GM12878 (cell line): Measurements from ENCODE around the gene GCNT2. TPM values are rescaled to one million over a fixed set of nuclear protein-coding genes. Genes with fewer than 3 reads are reported as not detected.
A peak's percentile ranks its signal among the peaks of the same experiment; 100 is the strongest.

Experiments used
- ATAC-seq: fragments of 200-7000 bp; cut with Tn5 transposase; 3 replicates; pipeline ENCODE4 v1.9.1; 2020; ENCODE audit warnings: mild to moderate bottlenecking, moderate library complexity
- BruUV-seq: library from RNA; stranded (reverse); fragments of 400-500 nt; replicated peaks from 2 replicates; lab custom pipeline; 2021; lab: Mats Ljungman, UMichigan
- CTCF ChIA-PET: fragments of 300-600 bp; sonication (Branson Sonifier 250); formaldehyde crosslinking; extraction: SDS; loops from one replicate; lab custom pipeline; 2021; ENCODE audit warnings: inconsistent platforms; lab: Yijun Ruan, JAX
- POLR2A ChIA-PET: fragments of 350-600 bp; formaldehyde crosslinking; extraction: SDS; loops from one replicate; lab custom pipeline; 2021; ENCODE audit warnings: inconsistent platforms; lab: Charles Lee
- RAD21 ChIA-PET: fragments of 300-600 bp; sonication (Branson Sonifier 250); formaldehyde crosslinking; loops from one replicate; lab custom pipeline; 2023; ENCODE audit warnings: antibody characterized with exemption; ENCODE audit not compliant: unreplicated experiment; lab: Charles Lee
- SMC1A ChIA-PET: fragments of 300-600 bp; sonication (Branson Sonifier 250); formaldehyde crosslinking; loops from one replicate; lab custom pipeline; 2023; ENCODE audit not compliant: unreplicated experiment, uncharacterized antibody; lab: Charles Lee
- DNase-seq: peaks from one replicate; pipeline ENCODE4 v3.0.0-alpha.2; 2011; ENCODE audit warnings: low read depth, low spot score
- FAIRE-seq: peaks from 3 replicates; lab custom pipeline; 2011; peaks lifted over from hg19 to GRCh38; lab: Jason Lieb, UNC
- H2AFZ ChIP-seq: 2 replicates; pipeline ENCODE4 v1.6.0; 2011; ENCODE audit warnings: low read depth, low read length, control low read depth; ENCODE audit not compliant: control insufficient read depth
- H3K27ac ChIP-seq: 2 replicates; pipeline ENCODE4 v1.5.1; 2011; ENCODE audit warnings: control low read depth; ENCODE audit not compliant: control insufficient read depth, insufficient read depth
- H3K27me3 ChIP-seq, 2 experiments: replicated peaks in 1 of 2; 2 replicates each; pipeline versions ENCODE4 v1.6.0 to v1.6.1; 2011; ENCODE audit warnings: low read length in 1 of 2; ENCODE audit not compliant: control insufficient read depth in 2 of 2, insufficient read depth in 2 of 2
- H3K36me3 ChIP-seq, 2 experiments: 2 replicates each; pipeline ENCODE4 v1.5.1; 2011; ENCODE audit warnings: low read length in 1 of 2; ENCODE audit not compliant: control insufficient read depth in 2 of 2, insufficient read depth in 2 of 2
- H3K4me1 ChIP-seq: 2 replicates; pipeline ENCODE4 v1.6.1; 2011; ENCODE audit warnings: mild to moderate bottlenecking, low read length, moderate library complexity, mixed read lengths; ENCODE audit not compliant: control insufficient read depth, insufficient read depth
- H3K4me2 ChIP-seq: 2 replicates; pipeline ENCODE4 v1.6.0; 2011; ENCODE audit warnings: control low read depth; ENCODE audit not compliant: control insufficient read depth, insufficient read depth
- H3K4me3 ChIP-seq: fragments of 200-600 bp; sonication (generic); 2 replicates; pipeline ENCODE4 v1.5.1; 2016
- H3K79me2 ChIP-seq: 2 replicates; pipeline ENCODE4 v1.6.0; 2011; ENCODE audit warnings: low read length; ENCODE audit not compliant: control insufficient read depth, insufficient read depth
- H3K9ac ChIP-seq: 2 replicates; pipeline ENCODE4 v1.8.0; 2011; ENCODE audit warnings: low read length, control low read depth, mixed read lengths; ENCODE audit not compliant: control insufficient read depth, insufficient read depth
- H3K9me3 ChIP-seq: replicated peaks from 3 replicates; pipeline ENCODE4 v1.5.1; 2011; ENCODE audit warnings: mild to moderate bottlenecking, low read length; ENCODE audit not compliant: control insufficient read depth, insufficient read depth
- H4K20me1 ChIP-seq: 2 replicates; pipeline ENCODE4 v1.6.0; 2011; ENCODE audit not compliant: control insufficient read depth, insufficient read depth
- BHLHE40 ChIP-seq, 2 experiments: fragments of 450-650 bp in 1 of 2; IDR thresholded peaks; 2 replicates each; pipeline ENCODE4 v1.6.1; 2011 to 2017; ENCODE audit warnings: low read depth in 2 of 2, borderline replicate concordance in 1 of 2, improper control_type of control experiment in 1 of 2, low read length in 1 of 2, mild to moderate bottlenecking in 1 of 2
- IKZF1 ChIP-seq: fragments of 450-650 bp; conservative IDR thresholded peaks from 2 replicates; pipeline ENCODE4 v1.6.1; 2017; ENCODE audit warnings: antibody characterized with exemption, mild to moderate bottlenecking
- IKZF2 ChIP-seq, 2 experiments: fragments of 450-650 bp; IDR thresholded peaks; 2 replicates each; pipeline ENCODE4 v1.6.1; 2017; ENCODE audit warnings: mild to moderate bottlenecking in 2 of 2, moderate library complexity in 2 of 2
- RELB ChIP-seq: fragments of 450-650 bp; IDR thresholded peaks from 2 replicates; pipeline ENCODE4 v1.6.1; 2017; ENCODE audit warnings: low read depth, mild to moderate bottlenecking, moderate library complexity
- SIN3A ChIP-seq: IDR thresholded peaks from 2 replicates; pipeline ENCODE4 v1.6.1; 2012; ENCODE audit warnings: low read depth, low read length, improper control_type of control experiment
- SMARCA5 ChIP-seq: fragments of 450-650 bp; IDR thresholded peaks from 2 replicates; pipeline ENCODE4 v1.6.1; 2017; ENCODE audit warnings: mild to moderate bottlenecking
- ZZZ3 ChIP-seq: IDR thresholded peaks from 2 replicates; pipeline ENCODE4 v1.6.1; 2011; ENCODE audit warnings: low read depth; ENCODE audit not compliant: control insufficient read depth, insufficient read length
- WGBS: methylation state at CpG from one replicate; pipeline ENCODE4 v1.1.6; 2016; ENCODE audit warnings: low lambda C conversion rate; ENCODE audit not compliant: insufficient replicate concordance, insufficient coverage; ENCODE audit errors: missing lambda C conversion rate; 5-methylcytosine and 5-hydroxymethylcytosine counted together
- in situ Hi-C: fragments of 300-500 bp; cut with MboI; formaldehyde crosslinking; loops from 9 replicates; pipeline ENCODE4 v1.14.3; 2018; ENCODE audit warnings: mixed read lengths
- intact Hi-C: fragments of 100-400 bp; cut with micrococcal nuclease; formaldehyde crosslinking; loops from one replicate; pipeline ENCODE4 v1.14.2; 2022; ENCODE audit not compliant: unreplicated experiment
- polyA plus RNA-seq, 11 experiments: library from polyadenylated mRNA; depleted of rRNA in 4 of 11; unstranded in 6 of 11; stranded (reverse) in 5 of 11; fragments of >200 nt; fragmentation: Nextera tagmentation in 4 of 11; fragmentation: Illumina TruSeq in 1 of 11; extraction: Ambion mirVana in 4 of 11; extraction: Trizol in 1 of 11; gene quantifications; 1 replicate in 1 of 11; 2 replicates in 10 of 11; pipeline versions ENCODE4 v1.2.1 to v1.2.3, GENCODE V29; 2011 to 2016; ENCODE audit warnings: inconsistent platforms in 2 of 11, missing spikeins in 2 of 11, low read depth in 1 of 11
- total RNA-seq, 4 experiments: library from RNA; depleted of rRNA in 3 of 4; stranded (reverse); fragments of >200 nt in 3 of 4; fragmentation: Illumina TruSeq in 1 of 4; extraction: Trizol in 1 of 4; gene quantifications; 2 replicates each; pipeline versions ENCODE4 v1.2.1 to v1.2.3, GENCODE V29; 2013 to 2021
- TF ChIP-seq, protein P1 (sequence below): fragments of 450-650 bp; IDR thresholded peaks from 2 replicates; pipeline ENCODE4 v1.6.1; 2016; ENCODE audit warnings: mild to moderate bottlenecking

Gene GCNT2
- total and polyA plus RNA-seq, 10 of the 15 experiments (the other 5 are each of a cell fraction or from before 2014, with no cell fraction given): 5.0 to 21.6 (median 11.9) TPM

GRCh38 chr6:10595731-10596664 lies 74.8 kb downstream of the GCNT2 start:
- BruUV-seq: no TSS peak
- peak; percentile 72 for ATAC-seq
- peak overlapping the region; percentile 38; the same call in 1 of the 2 replicates for H3K4me2 ChIP-seq
- TF ChIP-seq RELB (0 out of 2 replicates have a peak, but pooled peaks have one; percentile 18), SMARCA5 (no peak), IKZF2 (IDR thresholded peaks at IDR 0.05) (peak; percentile 25 to 52; a peak in 2 of 4 replicates), ZZZ3 (no peak), IKZF1 (peak; percentile 29; the same call in 1 of the 2 replicates), SIN3A (no peak), BHLHE40 (IDR thresholded peaks at IDR 0.05; ENCODE audit: borderline replicate concordance in 1 of 2, low read depth in 2 of 2, low read length in 1 of 2) (peak in 1 of 2 experiments; percentile 12; a peak in 1 of 4 replicates)
- TF ChIP-seq, protein P1, sequence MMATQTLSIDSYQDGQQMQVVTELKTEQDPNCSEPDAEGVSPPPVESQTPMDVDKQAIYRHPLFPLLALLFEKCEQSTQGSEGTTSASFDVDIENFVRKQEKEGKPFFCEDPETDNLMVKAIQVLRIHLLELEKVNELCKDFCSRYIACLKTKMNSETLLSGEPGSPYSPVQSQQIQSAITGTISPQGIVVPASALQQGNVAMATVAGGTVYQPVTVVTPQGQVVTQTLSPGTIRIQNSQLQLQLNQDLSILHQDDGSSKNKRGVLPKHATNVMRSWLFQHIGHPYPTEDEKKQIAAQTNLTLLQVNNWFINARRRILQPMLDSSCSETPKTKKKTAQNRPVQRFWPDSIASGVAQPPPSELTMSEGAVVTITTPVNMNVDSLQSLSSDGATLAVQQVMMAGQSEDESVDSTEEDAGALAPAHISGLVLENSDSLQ: no peak; the same call in 1 of the 2 replicates
- TF ChIP-seq, all 136 proteins: peak for 4
- RAD21 ChIA-PET: interaction anchor here (0.8 kb wide), 1 partner anchor 66 kb away, joined by 3 read pairs; no protein-coding TSS in a partner anchor
- no peaks in the 10 kb centered on the region for H3K27me3 ChIP-seq
- intact Hi-C loops (no loop called here), in situ Hi-C loops (no loop called here)
- POLR2A ChIA-PET: no interaction called here
- no peaks in the 10 kb centered on the region; the same call in none of the 2 replicates for H3K79me2 ChIP-seq
- no peak for FAIRE-seq
- no peaks in the 10 kb centered on the region for H3K9me3 ChIP-seq
- DNase-seq: no peak
- WGBS: 46% methylated on average over 11 of the region's 11 CpGs
- peaks cover 0 to 4% of the 10 kb centered on the region in 2 experiments; a peak in 2 of 4 replicates for H3K36me3 ChIP-seq
- H3K9ac ChIP-seq: no peak overlapping the region
- H3K4me3 ChIP-seq: no peak overlapping the region
- no peak overlapping the region for H2AFZ ChIP-seq
- CTCF ChIA-PET: interaction anchor here (0.9 kb wide), 1 partner anchor 117 kb away, joined by 5 read pairs; no protein-coding TSS in a partner anchor
- no peaks in the 10 kb centered on the region; the same call in 1 of the 2 replicates for H3K4me1 ChIP-seq
- no peak overlapping the region for H3K27ac ChIP-seq
- SMC1A ChIA-PET: no interaction called here
- H4K20me1 ChIP-seq: no peaks in the 10 kb centered on the region
